GM12874 (cell line): ENCODE results near the gene PAX2.

ENCODE experiments used
- CTCF ChIP-seq: IDR thresholded peaks from 2 replicates; pipeline ENCODE4 v1.5.1; 2011; ENCODE audit warnings: low read depth, mild to moderate bottlenecking, control low read depth, low read length, moderate library complexity; ENCODE audit not compliant: insufficient read depth

The PAX2 gene

GRCh38 chr10:100774223-100774622 lies 28.8 kb downstream of the PAX2 start:
- TF ChIP-seq CTCF = no peak

GRCh38 chr10:100774876-100775275 lies 29.5 kb downstream of the PAX2 start:
- no peak for TF ChIP-seq CTCF

- TF ChIP-seq CTCF = no peak
Observed at GRCh38 chr10:100775386-100775785, 30.0 kb downstream of the PAX2 start.

GRCh38 chr10:100775871-100776270 lies 30.5 kb downstream of the PAX2 start:
- TF ChIP-seq CTCF = no peak

GRCh38 chr10:100776671-100777070 lies 31.3 kb downstream of the PAX2 start:
- no peak for TF ChIP-seq CTCF

- TF ChIP-seq CTCF = no peak
Observed at GRCh38 chr10:100779329-100779728, 33.9 kb downstream of the PAX2 start.

GRCh38 chr10:100780324-100780723 lies 34.9 kb downstream of the PAX2 start:
- no peak for TF ChIP-seq CTCF
